ENCODE measurements around the gene TBXA2R. TPM values are rescaled to one million over a fixed set of nuclear protein-coding genes. Genes with fewer than 3 reads are reported as not detected.

The TBXA2R gene
- total and polyA plus RNA-seq, 12 donors: 1.6 to 4.0 (median 3.0) TPM

DNA sequence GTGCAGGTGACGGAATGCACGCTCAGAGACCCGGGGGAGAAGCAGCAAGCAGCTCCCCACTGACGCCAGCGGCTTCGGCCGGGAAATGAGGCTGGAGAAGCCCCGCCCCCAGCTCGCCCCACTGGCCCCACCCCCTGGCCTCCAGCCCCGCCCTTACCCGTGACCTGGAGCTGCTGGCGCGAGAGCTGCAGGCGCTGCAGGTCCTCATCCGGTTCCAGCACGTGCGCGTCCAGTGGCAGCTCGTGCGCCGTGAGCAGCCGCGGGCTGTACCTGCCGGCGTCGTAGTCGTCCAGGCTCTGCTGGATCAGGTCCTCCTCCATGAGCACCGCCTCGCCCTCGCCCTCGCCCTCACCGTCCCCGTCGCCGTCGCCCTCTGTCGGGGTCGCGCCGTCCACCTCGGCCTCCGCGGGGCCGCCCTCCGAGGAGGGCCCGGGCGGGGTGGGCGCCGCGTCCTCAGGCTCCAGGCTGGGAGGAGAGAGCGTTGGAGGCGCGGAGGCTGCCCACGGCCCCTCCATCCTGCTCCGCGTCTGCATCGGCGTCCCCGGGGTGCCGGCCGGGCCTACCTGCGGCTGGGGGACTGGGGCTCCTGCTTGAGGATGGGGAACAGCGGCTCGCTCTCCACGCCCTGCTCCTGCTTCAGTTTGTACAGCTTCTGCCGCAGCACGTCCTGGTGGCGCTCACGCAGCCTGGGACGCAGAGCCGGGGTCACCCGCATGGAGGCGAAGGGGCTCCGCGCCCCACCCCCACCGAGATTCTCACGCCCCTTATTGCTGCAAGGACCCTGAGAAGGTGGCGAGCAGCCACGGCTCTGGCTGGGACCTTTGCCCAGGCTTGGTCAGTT, 6.4 kb upstream of the TBXA2R start:
- 86 to 87% methylated on average over 78 to 79 of the region's 79 CpGs for WGBS, 2 donors

DNA sequence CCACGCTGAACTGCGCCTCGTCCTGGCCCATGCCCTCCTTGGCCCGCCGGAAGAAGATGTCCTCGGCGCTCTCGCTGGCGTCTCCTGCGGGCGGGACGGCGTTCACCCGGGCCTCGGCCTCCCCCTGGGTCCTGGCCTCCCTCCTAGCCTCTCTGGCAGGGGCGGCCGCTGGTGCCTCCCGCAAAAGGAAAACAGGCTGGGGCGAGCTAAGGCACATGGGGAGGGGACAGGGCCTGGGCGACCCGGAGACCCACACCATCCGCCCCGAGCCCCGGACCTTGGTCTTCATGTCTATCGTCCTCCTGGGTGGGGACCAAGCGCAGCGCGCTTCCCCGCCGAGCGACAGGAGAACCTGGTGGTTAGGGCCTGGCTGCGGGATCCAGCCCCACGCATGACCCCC, 5.7 kb upstream of the TBXA2R start:
- H3K27ac ChIP-seq: no peak overlapping the region
- H3K27me3 ChIP-seq: peaks cover 0 to 3% (median 0%) of the 10 kb centered on the region in 7 donors
- H3K4me3 ChIP-seq: no peak overlapping the region
- H3K9me3 ChIP-seq: no peaks in the 10 kb centered on the region
- ATAC-seq: no peak
- H3K4me1 ChIP-seq: peaks cover 3 to 41% (median 35%) of the 10 kb centered on the region in 9 donors
- TF ChIP-seq, protein P1, sequence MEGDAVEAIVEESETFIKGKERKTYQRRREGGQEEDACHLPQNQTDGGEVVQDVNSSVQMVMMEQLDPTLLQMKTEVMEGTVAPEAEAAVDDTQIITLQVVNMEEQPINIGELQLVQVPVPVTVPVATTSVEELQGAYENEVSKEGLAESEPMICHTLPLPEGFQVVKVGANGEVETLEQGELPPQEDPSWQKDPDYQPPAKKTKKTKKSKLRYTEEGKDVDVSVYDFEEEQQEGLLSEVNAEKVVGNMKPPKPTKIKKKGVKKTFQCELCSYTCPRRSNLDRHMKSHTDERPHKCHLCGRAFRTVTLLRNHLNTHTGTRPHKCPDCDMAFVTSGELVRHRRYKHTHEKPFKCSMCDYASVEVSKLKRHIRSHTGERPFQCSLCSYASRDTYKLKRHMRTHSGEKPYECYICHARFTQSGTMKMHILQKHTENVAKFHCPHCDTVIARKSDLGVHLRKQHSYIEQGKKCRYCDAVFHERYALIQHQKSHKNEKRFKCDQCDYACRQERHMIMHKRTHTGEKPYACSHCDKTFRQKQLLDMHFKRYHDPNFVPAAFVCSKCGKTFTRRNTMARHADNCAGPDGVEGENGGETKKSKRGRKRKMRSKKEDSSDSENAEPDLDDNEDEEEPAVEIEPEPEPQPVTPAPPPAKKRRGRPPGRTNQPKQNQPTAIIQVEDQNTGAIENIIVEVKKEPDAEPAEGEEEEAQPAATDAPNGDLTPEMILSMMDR (IDR thresholded peaks at IDR 0.05): no peak
- DNase-seq: no peak
- intact Hi-C loops (cut with DNase I): loop anchor here in 3 of 10 donors (5.0 to 10.0 kb wide), 3 partner anchors 35 to 298 kb away; no protein-coding TSS in a partner anchor
- WGBS, 2 donors: 97 to 98% methylated on average over 33 of the region's 33 CpGs
- H3K36me3 ChIP-seq: peaks cover 0 to 62% (median 18%) of the 10 kb centered on the region in 9 donors

More for the DNA sequence above, 6.4 kb upstream of the TBXA2R start:
- H3K27ac ChIP-seq: no peak overlapping the region
- peaks cover 0 to 67% (median 18%) of the 10 kb centered on the region in 9 donors for H3K36me3 ChIP-seq
- no peak overlapping the region for H3K4me3 ChIP-seq
- peaks cover 3 to 39% (median 28%) of the 10 kb centered on the region in 9 donors for H3K4me1 ChIP-seq
- H3K9me3 ChIP-seq: no peaks in the 10 kb centered on the region
- no peaks in the 10 kb centered on the region for H3K27me3 ChIP-seq
- ATAC-seq (no peak), DNase-seq (peak in 1 of 2 donors; percentile 15)
- intact Hi-C loops (cut with DNase I): loop anchor here in 3 of 10 donors (5.0 to 10.0 kb wide), 3 partner anchors 36 to 298 kb away; no protein-coding TSS in a partner anchor
- TF ChIP-seq, protein P1 (IDR thresholded peaks at IDR 0.05): no peak

DNA sequence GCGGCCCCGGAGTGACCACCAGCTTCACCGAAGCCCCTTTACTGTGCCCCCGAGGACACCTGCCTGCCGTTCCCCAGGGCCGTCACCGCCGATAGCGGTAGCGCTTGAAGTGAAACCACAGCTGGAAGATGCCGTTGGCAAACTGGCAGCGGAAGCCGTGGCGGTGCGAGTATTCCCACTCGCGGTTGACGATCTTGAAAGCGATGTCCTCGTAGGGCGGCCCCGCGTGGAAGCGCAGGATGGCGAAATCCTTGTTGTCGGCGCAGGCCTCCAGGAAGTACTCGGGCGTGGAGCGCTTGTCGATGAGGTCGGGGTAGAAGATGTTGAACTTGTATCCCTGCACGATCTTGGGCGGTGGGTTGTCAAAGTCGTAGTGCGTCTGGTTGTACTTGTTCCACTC, 5.2 kb upstream of the TBXA2R start:
- H3K36me3 ChIP-seq: peaks cover 0 to 57% (median 18%) of the 10 kb centered on the region in 9 donors
- no peaks in the 10 kb centered on the region for H3K9me3 ChIP-seq
- ATAC-seq: no peak
- peak in 1 of 2 donors; percentile 10 for DNase-seq
- H3K27me3 ChIP-seq: peaks cover 0 to 8% (median 0%) of the 10 kb centered on the region in 7 donors
- no peak overlapping the region for H3K4me3 ChIP-seq
- intact Hi-C loops (cut with DNase I): loop anchor here in 3 of 10 donors (5.0 to 10.0 kb wide), 3 partner anchors 35 to 297 kb away; no protein-coding TSS in a partner anchor
- H3K4me1 ChIP-seq: peaks cover 7 to 42% (median 38%) of the 10 kb centered on the region in 9 donors
- TF ChIP-seq, protein P1 (IDR thresholded peaks at IDR 0.05): no peak
- 95 to 97% methylated on average over 36 of the region's 36 CpGs for WGBS, 2 donors
- no peak overlapping the region for H3K27ac ChIP-seq

Measured in heart right ventricle (tissue), 16 donors.